Forelimb muscle (tissue), 1 donor: Measurements from ENCODE around the gene PLCE1. TPM values are rescaled to one million over a fixed set of nuclear protein-coding genes. Genes with fewer than 3 reads are reported as not detected.
"Not testable (repeated sequence)": the region's sequence is repeated elsewhere in the genome, so short reads cannot be mapped to it uniquely, and the experiment has no call there.

Experiments
- DNase-seq: peaks from one replicate; pipeline ENCODE4 v3.0.0-alpha.2; 2013; ENCODE audit warnings: low read depth
- polyA plus RNA-seq: library from polyadenylated mRNA; unstranded; fragments of 120-200 nt; gene quantifications from one replicate; pipeline ENCODE4 v1.2.1, GENCODE V29; 2013; ENCODE audit not compliant: insufficient read length

Gene PLCE1
- polyA plus RNA-seq, result 47.9 TPM

DNA sequence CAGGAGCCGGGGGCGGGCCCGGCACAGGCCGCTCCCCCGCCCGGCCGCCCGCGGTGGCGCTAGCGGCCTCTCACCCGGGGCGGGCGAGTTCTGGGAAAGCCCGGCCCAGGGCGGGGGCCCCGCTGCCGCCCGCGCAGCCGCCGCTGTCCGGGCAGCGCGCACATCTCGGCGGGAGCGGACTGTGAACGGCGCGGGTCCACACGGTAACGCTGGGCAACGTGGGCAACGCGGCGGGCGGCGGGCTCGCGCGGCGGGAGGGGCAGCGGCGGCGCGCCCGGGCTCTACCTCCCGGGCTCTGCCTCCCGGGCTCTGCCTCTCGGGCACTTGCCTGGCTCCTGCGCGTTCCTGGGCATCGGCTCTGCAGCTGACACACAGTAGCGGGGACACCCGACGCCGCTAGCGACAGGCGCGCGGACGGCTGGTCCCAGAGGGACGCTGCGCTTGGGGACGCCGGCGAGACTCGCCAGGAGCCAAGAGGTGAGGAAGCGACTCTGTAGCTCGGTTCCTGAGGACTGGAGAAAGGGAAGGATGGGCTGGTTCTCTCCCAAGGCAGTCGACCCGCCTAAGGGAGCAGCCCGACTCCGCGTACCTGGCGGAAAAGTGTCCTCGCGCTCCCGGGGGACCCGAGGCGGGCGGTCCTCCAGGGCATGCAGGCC lies at the start of gene PLCE1:
TSS of gene PLCE1 (plus strand) at position 150 of the 656 bp plus-strand sequence. CDS start 37,116 bp downstream, outside the sequence.
- no peak for DNase-seq

DNA sequence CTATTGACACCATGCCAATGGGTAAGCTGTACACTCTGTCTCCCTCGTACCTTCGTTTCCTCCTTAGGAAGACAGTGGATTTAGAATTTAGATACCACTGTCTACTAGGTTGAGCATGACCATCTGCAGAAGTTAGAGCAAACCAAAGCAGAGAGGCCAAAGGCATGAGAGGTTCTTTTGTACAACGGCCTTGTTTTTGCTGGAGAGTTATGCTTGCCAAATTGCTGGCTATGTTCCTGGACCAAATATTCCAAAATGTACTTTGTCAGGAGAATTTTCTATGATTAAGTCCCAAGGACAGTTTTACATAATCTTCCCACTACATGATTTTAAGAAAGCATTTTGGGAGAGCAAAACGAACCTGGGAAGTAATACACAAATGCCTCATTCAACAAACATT lies 47.9 kb upstream of the PLCE1 start:
- no peak for DNase-seq

DNA sequence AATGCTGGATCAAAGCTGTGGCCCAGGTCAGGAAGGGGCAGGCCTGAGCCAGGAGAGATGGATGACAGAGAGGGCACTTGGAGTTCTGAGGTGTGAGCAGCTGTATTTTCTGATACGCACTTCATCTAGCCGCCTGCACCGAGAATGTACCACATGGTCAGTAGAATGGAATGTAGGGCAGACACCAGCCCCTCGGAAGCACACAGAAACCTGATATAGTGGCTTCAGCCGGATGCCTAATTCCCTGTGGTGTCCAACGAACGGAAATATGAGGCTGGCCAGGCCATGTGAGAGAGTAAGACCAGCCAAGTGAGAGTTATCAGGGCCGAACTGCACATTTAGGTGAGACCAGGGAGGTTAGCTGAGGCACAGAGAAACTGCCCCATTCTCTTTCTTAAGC lies 46.7 kb upstream of the PLCE1 start:
- no peak for DNase-seq

DNA sequence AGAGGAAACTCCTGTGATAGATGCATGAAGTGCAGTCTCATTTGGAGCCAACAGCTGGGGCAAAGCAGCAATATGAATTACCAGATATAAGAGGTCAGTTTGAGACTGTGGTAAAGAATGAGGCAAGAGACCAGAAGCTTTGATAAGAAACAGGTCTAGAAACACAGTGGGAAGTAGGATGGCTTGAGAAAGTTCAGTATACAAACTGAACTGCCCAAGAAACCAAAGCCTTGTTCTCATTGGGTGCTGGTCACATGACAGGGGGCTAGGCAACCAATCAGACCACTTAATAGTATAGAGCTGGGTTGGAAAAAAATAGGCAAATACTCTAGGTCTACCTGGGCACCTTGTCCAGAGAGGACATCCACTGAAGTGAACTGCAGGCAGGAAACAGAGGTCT lies 46.2 kb upstream of the PLCE1 start:
- DNase-seq, result no peak

DNA sequence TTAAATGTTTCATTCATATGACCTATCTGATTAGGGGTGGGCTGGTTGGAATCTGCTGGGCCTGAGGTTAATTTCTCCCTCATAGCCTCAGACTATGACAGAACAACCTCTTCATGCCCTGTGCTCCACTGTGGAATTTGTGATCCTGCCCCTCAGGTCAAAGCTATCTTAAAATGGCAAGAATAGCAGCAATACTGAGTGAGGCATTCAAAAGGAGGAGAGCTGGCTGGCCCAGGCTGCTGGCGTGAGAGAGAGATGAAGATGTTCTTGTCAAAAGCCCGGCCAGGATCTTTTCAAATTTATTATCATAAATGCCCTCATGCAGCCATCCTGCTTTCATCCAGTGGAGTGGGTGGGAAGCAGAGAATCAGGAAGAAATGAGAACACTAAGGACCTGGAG lies 41.8 kb upstream of the PLCE1 start:
- DNase-seq, result no peak

DNA sequence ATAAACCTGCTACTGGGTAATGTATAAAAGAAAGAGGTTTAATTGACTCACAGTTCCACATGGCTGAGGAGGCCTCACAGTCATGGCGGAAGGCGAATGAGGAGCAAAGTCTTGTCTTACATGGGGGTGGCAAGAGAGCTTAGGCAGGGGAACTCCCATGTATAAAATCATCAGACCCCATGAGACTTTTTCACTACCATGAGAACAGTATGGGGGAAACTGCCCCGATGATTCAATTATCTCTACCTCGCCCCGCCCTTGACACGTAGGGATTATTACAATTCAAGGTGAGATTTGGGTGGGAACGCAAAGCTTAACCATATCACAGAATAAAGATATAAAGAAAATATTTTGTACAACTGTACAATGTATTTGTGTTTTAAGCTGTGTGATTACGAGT lies 39.4 kb upstream of the PLCE1 start:
- DNase-seq, result no peak

DNA sequence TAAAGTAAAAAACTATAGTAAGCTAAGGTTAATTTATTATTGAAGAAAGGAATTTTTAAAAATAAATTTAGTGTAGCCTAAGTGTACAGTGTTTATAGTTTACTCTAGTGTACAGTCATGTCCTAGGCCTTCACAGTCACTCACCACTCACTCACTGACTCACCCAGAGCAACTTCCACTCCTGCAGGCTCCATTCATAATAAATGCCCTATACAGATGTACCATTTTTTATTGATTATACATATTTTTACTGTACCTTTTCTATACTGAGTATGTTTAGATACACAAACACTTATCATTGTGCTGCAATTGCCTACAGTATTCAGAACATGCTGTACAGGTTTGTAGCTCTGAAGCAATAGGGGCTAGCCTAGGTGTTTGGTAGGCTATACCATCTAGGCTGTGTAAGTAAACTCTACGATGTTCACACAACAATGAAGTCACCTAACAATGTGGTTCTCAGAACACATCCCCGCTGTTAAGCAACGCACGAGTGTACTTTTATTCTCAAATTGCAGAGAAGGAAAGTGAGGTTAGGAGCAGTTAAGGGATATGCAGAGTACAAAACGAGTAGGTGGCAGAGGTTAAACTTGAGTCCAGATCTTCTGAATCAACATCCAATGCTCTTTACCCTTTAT lies 38.9 kb upstream of the PLCE1 start:
- DNase-seq, result no peak

DNA sequence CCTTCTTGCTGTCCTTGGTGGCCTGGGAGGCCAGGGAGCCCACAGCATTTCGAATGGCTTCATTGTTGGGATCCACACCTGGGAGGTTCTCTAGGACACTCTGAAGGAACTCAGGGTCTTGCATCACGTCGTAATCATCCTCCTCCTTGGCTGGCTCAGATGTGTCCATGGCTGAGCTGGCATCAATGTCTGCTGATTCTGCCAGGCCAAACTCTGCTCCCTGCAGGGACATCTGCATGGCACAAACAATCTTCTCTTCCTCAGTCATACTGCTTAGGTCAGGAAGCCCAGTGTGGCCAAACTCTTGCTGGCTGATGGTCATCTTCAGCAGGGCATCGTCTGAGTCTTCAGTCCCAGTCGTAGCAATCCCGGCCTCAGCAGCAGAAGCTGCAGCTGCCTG lies 34.9 kb upstream of the PLCE1 start:
- DNase-seq, result no peak

DNA sequence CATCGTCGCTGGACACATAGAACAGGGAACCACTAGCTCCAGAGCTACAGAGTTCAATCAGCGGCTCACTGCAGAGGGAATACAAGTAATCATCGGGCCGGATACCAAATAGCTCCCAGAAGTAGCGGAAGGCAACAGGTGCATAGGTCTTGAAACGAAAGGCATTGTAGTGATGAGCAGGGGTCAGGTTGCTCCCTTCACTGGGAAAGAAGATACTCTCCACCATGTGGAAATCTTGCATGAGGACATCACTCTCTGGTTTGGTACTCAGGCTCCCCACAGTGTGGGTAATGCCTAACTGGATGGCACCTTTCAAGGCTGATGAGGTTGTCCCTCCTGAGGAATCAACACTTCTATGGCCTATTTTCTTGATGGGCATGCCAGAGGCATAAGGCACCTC lies 32.7 kb upstream of the PLCE1 start:
- not testable (repeated sequence) for DNase-seq

DNA sequence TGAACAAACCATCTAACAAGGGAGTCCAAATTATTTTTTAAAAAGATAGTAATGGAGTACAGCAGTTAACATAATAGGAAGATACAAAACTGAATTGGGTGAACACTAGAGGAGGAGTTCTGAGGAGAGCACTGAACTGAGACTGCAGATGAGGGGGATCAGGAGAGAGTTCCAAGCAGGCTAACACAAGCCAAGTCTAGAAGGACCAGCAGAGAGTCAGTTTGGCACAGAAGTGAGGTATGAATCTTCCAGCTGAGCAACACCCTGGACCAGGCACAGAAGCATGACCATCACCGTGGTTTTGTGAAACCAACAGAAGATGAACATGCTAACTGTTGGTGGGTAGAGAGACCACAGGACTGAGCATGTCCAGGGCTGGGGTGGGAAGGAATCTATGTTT lies 30.8 kb upstream of the PLCE1 start:
- DNase-seq, result no peak

DNA sequence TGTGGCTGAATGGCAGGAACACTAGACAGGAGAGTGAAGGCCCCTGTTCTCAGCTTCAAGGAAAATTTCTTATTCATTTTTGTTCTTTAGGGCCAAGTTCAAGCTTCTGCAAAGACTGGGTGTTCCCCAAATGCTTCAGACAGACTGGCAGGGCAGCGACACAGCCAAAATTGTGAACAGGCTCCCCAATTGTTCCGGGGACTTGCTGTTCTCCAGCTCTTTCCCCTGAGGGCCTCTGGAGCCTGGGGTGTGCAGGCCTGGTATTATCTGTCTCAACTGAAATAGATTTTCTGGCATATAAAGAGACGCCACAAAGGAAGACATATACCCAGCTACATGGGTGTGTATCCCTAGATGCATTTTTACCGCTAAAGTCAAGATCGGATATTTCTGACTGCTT lies 30.3 kb upstream of the PLCE1 start:
- no peak for DNase-seq

DNA sequence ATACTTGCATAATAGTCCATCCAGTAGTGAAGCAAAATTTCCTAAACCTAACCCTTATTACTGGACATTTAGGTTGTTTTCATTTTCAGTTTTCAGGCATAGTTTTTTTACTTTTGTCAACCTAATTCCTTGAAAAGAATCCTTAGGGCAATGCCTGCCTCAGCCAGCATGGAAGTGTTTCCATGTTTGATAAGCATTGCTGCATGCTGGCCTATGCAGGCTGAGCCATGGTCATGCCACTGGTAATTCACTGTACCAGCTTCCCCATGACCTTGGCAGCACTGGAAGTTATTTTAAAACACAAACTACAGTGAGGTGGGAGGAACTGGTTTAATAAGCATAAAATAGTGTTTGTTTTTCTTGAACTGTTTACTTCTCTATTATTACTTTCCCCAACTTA lies 27.8 kb upstream of the PLCE1 start:
- DNase-seq, result no peak

DNA sequence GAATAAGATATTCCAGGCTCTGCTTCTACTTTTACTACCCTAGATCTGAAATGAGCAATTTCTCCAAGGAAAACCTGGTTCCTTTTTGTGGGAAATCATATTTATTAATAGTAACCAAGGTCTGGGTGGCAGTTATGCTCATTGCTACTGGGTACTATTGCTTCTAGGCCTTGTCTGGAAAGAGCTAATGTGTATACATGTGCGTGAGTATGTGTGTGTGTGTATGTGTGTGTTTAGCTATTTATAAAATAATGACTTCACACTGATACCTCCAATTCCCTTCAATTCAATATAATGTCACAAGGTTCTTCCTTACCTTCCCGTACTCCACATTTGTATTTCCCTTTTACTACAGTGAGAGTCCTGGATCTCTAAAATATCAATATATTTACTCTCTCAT lies 26.0 kb upstream of the PLCE1 start:
- DNase-seq, result no peak

DNA sequence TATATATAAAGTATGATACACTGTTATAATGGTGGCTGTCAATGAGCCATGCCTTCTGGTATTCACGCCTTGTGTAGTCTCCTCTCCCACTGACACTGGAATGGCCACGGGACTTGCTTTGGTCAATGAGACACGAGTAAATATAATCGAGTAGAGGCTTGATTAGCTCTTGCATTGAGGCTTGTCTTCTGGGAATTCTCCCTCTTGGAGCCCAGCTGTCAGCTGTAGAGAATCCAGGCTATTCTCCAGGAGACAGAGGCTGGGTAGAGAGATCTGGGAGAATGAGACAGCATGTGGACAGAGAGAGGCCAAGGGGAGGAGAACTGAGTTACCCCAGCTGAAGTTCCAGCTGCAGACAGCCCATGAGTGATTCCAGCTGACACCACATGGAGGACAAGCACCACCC lies 25.2 kb upstream of the PLCE1 start:
- DNase-seq, result no peak

DNA sequence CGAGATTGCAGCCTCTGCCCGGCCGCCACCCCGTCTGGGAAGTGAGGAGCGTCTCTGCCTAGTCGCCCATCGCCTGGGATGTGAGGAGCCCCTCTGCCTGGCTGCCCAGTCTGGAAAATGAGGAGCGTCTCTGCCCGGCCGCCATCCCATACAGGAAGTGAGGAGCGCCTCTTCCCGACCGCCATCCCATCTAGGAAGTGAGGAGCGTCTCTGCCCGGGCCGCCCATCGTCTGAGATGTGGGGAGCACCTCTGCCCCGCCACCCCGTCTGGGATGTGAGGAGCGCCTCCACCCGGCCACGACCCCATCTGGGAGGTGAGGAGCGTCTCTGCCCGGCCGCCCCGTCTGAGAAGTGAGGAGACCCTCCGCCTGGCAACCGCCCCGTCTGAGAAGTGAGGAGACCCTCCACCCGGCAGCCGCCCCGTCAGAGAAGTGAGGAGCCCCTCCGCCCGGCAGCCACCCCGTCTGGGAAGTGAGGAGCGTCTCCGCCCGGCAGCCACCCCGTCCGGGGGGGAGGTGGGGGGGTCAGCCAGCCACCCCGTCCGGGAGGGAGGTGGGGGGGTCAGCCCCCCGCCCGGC lies 23.2 kb upstream of the PLCE1 start:
- not testable (repeated sequence) for DNase-seq

DNA sequence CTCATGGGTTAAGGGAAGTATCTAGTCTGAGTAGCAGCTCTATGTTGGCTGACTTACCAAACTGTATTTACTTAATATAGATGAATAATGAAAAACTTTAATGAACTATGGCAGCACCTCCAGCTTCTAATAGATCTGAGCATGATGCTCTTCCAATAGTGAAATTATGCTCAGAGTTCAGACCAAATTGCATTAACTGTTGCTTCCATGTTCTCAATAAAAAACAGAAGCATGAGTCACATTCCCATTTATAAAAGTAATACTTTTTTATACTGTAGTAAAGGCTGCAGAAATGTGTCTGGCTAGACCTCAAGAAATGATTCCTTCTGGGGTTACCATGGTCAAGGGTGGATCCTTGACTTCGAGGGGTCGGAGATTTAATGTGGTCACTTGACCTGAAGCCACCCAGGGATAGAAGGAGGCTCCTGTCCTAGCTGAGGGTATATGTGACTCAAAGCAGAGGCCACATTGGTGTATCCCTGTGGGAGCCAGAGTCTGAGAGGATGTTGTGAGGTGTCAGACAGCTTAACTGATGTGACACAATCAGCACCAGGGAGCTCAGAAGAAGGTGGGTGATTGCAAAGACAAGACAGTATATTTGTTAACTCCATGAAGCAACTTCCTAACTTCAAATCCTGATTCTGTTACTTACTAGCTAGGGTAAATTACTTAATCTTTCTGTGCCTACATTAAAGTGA lies 19.8 kb upstream of the PLCE1 start:
- DNase-seq, result no peak

DNA sequence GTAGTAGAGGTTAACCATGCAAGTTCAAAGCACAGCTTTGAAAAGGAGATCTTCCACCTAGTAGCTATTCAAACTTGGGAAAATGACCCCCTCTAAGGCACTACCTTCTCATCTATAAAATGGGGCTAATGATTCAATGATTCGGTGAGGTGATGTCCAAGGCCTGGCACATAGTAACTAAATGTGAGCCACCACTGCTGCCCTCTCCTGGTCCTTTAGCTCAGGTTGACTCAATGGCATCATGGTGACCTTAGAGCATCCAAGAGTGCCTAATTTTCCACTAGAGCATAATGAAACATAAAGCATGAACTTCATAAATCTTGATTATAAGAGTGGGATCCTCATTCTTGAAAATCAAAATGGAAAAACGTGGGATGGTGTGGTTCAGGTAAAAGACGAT lies 16.3 kb upstream of the PLCE1 start:
- no peak for DNase-seq

DNA sequence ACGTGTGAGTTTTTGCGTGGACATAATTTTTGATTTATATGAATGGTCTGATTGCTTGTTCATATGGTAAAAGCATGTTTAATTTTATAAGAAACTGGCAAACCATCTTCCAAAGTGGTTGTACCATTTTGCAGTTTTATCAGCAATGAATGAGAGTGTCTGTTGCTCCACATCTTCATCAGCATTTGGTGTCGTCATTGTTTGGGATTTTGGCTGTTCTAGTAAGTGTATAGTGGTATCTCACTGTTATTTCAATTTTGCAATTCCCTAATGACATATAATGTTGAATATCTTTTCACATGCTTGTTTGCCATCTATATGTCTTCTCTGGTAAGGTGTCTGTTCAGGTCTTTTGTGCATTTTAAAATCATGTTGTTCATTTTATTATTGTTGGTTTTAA lies 13.2 kb upstream of the PLCE1 start:
- no peak for DNase-seq

DNA sequence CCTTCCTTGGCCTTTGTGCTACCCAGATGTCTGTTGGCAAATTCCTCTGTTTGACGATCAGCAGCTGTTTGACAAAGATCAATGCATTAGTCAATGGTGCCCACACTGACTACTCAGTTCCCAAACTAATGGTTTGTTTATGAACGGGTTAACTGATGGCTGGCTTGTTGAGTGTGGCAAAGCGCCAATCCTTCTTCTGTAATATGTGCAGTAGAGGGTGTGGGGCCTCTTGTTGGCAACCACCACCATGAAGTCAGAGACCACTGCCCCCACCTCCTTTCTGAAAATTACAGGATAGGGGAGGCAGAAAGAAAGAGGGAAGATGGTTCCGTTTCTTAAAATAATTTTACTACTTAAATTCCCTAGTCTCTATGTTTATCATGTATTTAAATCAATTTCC lies 2.6 kb upstream of the PLCE1 start:
- no peak for DNase-seq

DNA sequence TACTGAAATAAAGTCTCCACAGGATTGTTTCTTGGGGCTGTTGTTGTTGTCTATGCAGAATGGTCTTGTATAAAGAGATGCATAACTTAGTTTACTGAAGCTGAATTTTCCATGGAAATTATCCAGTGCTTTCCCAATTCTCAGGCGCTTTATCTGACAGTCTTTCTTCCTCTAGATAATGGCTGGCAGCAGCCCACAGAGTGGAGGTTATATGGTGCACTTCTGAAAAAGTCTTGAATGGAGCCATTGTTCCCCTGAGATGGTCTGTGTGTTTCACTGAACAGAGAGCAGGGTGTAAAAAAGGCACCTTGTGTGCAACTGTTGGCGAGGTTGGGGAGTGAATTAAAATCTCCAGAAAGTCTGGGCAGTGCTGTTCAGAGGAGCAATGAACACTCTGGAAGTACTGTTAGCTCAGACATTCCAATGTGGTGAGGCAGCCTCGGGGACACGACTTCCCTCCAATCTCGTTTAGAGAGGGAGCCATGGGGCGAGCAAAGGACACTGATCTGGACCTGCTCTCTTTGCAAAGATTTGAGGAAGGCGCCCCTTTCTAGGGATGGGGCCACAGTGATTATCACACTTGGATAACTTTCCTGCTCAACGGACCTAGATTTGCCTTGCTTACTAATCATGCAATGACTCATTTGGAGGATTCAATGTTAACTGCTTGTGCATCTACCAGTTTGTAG lies 2.0 kb upstream of the PLCE1 start:
- DNase-seq, result no peak

DNA sequence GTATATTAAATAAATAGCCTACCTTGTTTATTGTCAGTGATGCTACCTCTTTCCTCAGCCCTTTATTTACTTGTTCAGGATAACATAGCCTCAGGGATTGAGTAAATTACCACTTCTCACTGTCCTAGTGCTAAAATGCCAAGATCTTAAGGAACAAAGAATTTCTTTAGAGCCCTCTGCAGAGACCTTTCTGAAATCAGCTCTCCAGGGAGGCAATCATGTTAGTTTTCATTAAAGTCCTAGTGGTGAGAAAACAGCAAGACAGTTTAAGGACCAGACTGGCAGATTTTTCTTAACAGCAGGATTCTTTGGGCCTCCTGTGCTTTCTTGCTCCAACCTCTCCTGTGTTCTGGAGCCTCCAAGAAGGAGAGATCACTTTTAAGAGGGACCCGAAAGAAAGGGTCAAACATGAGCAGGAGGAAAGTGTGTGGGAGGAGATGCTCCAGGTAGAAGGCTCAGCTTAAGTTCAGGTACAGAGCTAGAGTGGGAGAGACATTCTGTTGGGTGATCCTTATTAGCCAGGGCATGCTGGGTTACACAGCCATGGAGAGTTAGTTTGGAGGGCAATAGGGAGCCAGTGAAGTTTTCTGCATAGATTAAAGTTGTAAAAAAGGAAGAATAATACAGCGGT lies 1.2 kb upstream of the PLCE1 start:
- DNase-seq, result no peak

DNA sequence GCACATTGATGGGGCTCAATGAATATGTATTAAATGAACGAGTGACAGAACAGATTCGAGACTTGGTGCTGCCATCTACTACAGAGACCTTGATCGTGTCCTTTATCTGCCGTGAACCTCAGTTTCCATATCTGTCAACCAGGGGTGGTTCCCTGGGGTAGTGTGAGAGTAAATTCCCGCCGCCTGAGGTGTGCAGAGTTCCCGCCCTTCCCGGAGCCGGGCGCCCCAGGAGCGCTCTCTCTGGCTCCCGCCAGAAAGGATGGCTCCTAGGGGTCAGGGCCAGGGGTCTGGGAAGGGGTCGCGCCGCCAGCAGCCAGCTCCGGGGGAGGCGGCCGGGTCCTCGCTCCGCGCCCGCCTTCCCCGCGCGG lies 333 bp upstream of the PLCE1 start:
- DNase-seq, result no peak
